AG04450 (cell line): Measurements from ENCODE around the gene BSND. TPM values are rescaled to one million over a fixed set of nuclear protein-coding genes. Genes with fewer than 3 reads are reported as not detected.

Experiments
- CTCF ChIA-PET: fragments of 300-600, 350-600 bp; formaldehyde crosslinking; extraction: SDS; loops from one replicate; lab custom pipeline; 2022; ENCODE audit warnings: antibody characterized with exemption, inconsistent platforms; lab: Charles Lee
- POLR2A ChIA-PET: fragments of 350-600 bp; formaldehyde crosslinking; extraction: SDS; loops from one replicate; lab custom pipeline; 2021; ENCODE audit warnings: antibody characterized with exemption, inconsistent platforms; lab: Yijun Ruan, JAX
- DNase-seq: peaks from one replicate; pipeline ENCODE4 v3.0.0-alpha.2; 2011; ENCODE audit warnings: low read depth, low spot score
- H3K27ac ChIP-seq: one replicate; pipeline ENCODE4 v1.5.1; 2012; ENCODE audit warnings: low read depth, low read length, control low read depth
- H3K27me3 ChIP-seq: one replicate; pipeline ENCODE4 v1.6.0; 2012; ENCODE audit warnings: low read length; ENCODE audit not compliant: control insufficient read depth, insufficient read depth
- H3K4me3 ChIP-seq: 2 replicates; pipeline ENCODE4 v1.5.1; 2011; ENCODE audit warnings: mild to moderate bottlenecking, low read depth, low read length, control low read depth
- H3K9me3 ChIP-seq: 2 replicates; pipeline ENCODE4 v1.5.1; 2012; ENCODE audit warnings: low read length; ENCODE audit not compliant: control insufficient read depth, insufficient read depth
- CTCF ChIP-seq: IDR thresholded peaks from 2 replicates; pipeline ENCODE4 v1.5.1; 2011; ENCODE audit warnings: low read depth, low read length, control low read depth, inconsistent platforms
- polyA plus RNA-seq: library from polyadenylated mRNA; depleted of rRNA; stranded (reverse); fragments of >200 nt; gene quantifications from 2 replicates; pipeline ENCODE4 v1.2.3, GENCODE V29; 2011

Gene BSND
- polyA plus RNA-seq, 1 experiment, result not detected

GRCh38 chr1:54972436-54972835 is 26.3 kb upstream of the BSND start:
- DNase-seq, result no peak
- CTCF ChIA-PET, result interaction anchor here (0.7 to 2.6 kb wide), 7 partner anchors 9 to 50 kb away, joined by 3 to 14 read pairs (median 5); no protein-coding TSS in a partner anchor
- POLR2A ChIA-PET, result no interaction called here
- H3K27me3 ChIP-seq, result peaks cover 9% of the 10 kb centered on the region
- no peak overlapping the region for H3K27ac ChIP-seq
- no peak for TF ChIP-seq CTCF
- H3K4me3 ChIP-seq, result no peak overlapping the region
- no peaks in the 10 kb centered on the region for H3K9me3 ChIP-seq

- no peak overlapping the region for H3K4me3 ChIP-seq
- TF ChIP-seq CTCF, result peak; percentile 61
- ChIA-PET CTCF (interaction anchor here (0.5 to 2.6 kb wide), 10 partner anchors 10 to 624 kb away, joined by 3 to 14 read pairs (median 4); no protein-coding TSS in a partner anchor), POLR2A (interaction anchor here (0.7 kb wide), 1 partner anchor 12 kb away, joined by 4 read pairs; no protein-coding TSS in a partner anchor)
- DNase-seq, result no peak
- H3K9me3 ChIP-seq, result no peaks in the 10 kb centered on the region
- H3K27me3 ChIP-seq, result peaks cover 10% of the 10 kb centered on the region
- H3K27ac ChIP-seq, result peak overlapping the region; percentile 31
These were observed 25.4 kb upstream of the BSND start for GRCh38 chr1:54973205-54973921.

- H3K9me3 ChIP-seq, result no peaks in the 10 kb centered on the region
- no peak overlapping the region for H3K27ac ChIP-seq
- ChIA-PET CTCF (interaction anchor here (0.6 to 2.0 kb wide), 5 partner anchors 21 to 250 kb away, joined by 3 to 9 read pairs (median 6); no protein-coding TSS in a partner anchor), POLR2A (no interaction called here)
- TF ChIP-seq CTCF, result no peak
- H3K4me3 ChIP-seq, result no peak overlapping the region
- DNase-seq, result no peak
- H3K27me3 ChIP-seq, result peaks cover 27% of the 10 kb centered on the region
These were observed 23.2 kb upstream of the BSND start for GRCh38 chr1:54975356-54976108.

- TF ChIP-seq CTCF, result no peak
- ChIA-PET POLR2A (no interaction called here), CTCF (interaction anchor here (1.4 to 2.1 kb wide), 4 partner anchors 20 to 45 kb away, joined by 3 to 9 read pairs (median 7); no protein-coding TSS in a partner anchor)
- Histone ChIP-seq H3K27me3 (peaks cover 39% of the 10 kb centered on the region), H3K9me3 (no peaks in the 10 kb centered on the region), H3K4me3 (no peak overlapping the region), H3K27ac (no peak overlapping the region)
- DNase-seq, result no peak
These were observed 22.0 kb upstream of the BSND start for GRCh38 chr1:54976747-54977146.
